Spinal cord (tissue), 10 donors: Measurements from ENCODE around the gene STARD9. TPM values are rescaled to one million over a fixed set of nuclear protein-coding genes. Genes with fewer than 3 reads are reported as not detected.

Experiments
- DNase-seq, 6 donors: peaks; one replicate each; pipeline versions ENCODE4 v3.0.0 to v3.0.0-alpha.2; 2013 to 2015; ENCODE audit warnings: low spot score in 6 of 6, low read depth in 4 of 6
- H3K27ac ChIP-seq: one replicate; pipeline ENCODE4 v1.5.1; 2013; ENCODE audit warnings: low read depth, low read length, control low read depth
- H3K27me3 ChIP-seq: one replicate; pipeline ENCODE4 v1.6.1; 2013; ENCODE audit warnings: low read length; ENCODE audit not compliant: control insufficient read depth, insufficient read depth
- H3K36me3 ChIP-seq: one replicate; pipeline ENCODE4 v1.6.1; 2013; ENCODE audit warnings: low read length; ENCODE audit not compliant: control insufficient read depth, insufficient read depth
- H3K4me1 ChIP-seq: one replicate; pipeline ENCODE4 v1.6.1; 2013; ENCODE audit warnings: low read length; ENCODE audit not compliant: control insufficient read depth, insufficient read depth
- H3K4me3 ChIP-seq: one replicate; pipeline ENCODE4 v1.5.1; 2013; ENCODE audit warnings: low read depth, low read length, control low read depth
- H3K9me3 ChIP-seq: one replicate; pipeline ENCODE4 v1.6.1; 2013; ENCODE audit warnings: low read length; ENCODE audit not compliant: control insufficient read depth, insufficient read depth
- WGBS: methylation state at CpG from one replicate; pipeline ENCODE4 v1.1.5; 2013; ENCODE audit warnings: missing lambda C conversion rate; ENCODE audit not compliant: insufficient coverage; 5-methylcytosine and 5-hydroxymethylcytosine counted together
- polyA plus RNA-seq, 2 donors: library from polyadenylated mRNA; unstranded; fragments of 120-200 nt; gene quantifications; one replicate each; pipeline ENCODE4 v1.2.1, GENCODE V29; 2013; ENCODE audit not compliant: insufficient read length in 2 of 2
- total RNA-seq, 2 donors: library from RNA; depleted of rRNA in 1 of 2; stranded (reverse); fragments of 120-200 nt in 1 of 2; fragments of >200 nt in 1 of 2; gene quantifications; one replicate each; pipeline versions ENCODE4 v1.2.3 to v1.2.4, GENCODE V29; 2013 to 2014
- donor health status: healthy.

Gene STARD9
- total and polyA plus RNA-seq, 4 donors = 11.1 to 26.2 (median 16.9) TPM

DNA sequence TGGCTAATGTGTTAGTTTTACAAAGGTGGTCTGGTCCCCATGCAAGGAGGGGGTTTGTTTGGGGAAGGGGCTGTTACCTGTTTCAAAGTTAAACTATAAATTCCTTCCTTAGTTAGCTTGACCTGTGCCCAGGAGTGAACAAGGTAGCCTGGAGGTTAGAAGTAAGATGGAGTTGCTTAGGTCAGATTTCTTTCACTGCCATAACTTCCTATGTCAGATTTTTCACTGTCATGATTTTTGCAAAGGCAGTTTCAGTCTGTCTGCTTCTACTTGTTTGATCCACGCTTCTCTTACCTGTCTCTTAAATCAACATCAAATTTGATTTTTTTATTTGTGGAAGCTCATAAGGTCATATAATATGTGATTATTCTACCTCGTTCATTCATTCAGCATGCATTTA is 28.6 kb downstream of the STARD9 start:
- no peak for DNase-seq
- H3K4me3 ChIP-seq = no peak overlapping the region
- no peak overlapping the region for H3K27ac ChIP-seq
- H3K36me3 ChIP-seq = no peaks in the 10 kb centered on the region
- H3K4me1 ChIP-seq = no peaks in the 10 kb centered on the region
- H3K27me3 ChIP-seq = no peaks in the 10 kb centered on the region
- no CpG with 5 or more reads among the region's 2 CpGs for WGBS
- H3K9me3 ChIP-seq = no peaks in the 10 kb centered on the region

DNA sequence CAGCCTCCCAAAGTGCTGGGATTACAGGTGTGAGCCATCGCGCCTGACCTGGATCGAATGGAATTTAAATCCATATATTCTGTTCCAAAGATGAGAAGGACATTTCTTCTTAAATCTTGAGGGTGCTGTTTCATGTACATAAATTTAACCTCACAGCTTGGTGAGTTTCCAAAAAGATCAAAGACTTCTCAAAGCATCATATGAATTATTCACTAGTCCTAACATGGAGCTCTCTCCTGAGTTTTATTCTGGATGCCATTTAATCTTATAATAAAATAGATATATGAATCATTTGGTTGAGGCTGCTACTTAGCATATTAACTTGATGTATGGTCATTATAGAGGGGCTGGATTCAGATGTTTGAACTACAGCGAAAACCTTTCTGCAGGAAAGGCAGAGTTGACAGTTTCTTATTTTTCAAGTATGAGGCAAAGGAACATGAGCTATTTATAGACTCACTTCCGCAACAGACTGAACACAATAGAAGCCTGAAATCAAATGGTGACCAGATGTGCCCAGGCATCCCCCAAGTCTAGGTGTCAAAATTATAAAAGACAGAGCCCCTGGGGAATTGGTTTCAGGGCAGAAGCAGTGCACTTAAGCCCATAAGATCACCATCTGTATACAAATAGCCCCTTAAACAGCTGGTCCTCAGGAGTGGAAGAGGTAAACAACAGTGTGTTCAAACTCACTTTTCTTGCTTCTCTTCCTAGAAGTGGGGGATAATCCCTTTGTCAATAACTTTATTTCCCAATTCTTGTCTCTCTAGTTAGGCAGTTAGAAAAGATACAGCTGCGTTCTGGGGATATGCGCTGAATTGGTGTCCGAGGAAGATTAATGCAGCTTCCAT is 29.7 kb downstream of the STARD9 start:
- 80% methylated on average over 1 of the region's 8 CpGs for whole genome bisulfite sequencing
- Histone ChIP-seq H3K27me3 (no peaks in the 10 kb centered on the region), H3K4me1 (no peaks in the 10 kb centered on the region), H3K27ac (peak overlapping the region; percentile 44), H3K9me3 (no peaks in the 10 kb centered on the region), H3K4me3 (no peak overlapping the region), H3K36me3 (no peaks in the 10 kb centered on the region)
- DNase-seq = peak in 1 of 6 donors; percentile 54

DNA sequence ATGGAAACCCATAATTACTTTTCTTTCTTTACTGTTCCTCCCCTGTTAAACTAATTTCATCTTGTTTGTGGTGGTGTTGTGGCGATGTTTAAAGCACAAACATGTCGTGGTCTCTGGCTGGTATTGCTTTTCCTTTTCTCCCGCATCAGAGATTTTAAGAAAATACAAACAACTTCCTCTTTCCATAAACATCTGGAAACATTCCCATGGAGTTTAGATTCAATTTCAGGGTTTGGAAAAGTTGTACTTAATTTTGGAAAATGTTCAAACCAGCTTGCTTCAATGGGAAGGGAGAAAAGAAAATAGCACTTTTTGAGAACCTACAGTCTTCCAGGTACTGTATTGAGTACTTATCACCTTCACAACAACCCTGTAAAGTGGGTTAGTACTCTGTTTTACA is 30.4 kb downstream of the STARD9 start:
- Histone ChIP-seq H3K27ac (peak overlapping the region; percentile 44), H3K4me1 (no peaks in the 10 kb centered on the region), H3K36me3 (no peaks in the 10 kb centered on the region), H3K4me3 (no peak overlapping the region), H3K9me3 (no peaks in the 10 kb centered on the region), H3K27me3 (no peaks in the 10 kb centered on the region)
- no peak for DNase-seq
- no CpG with 5 or more reads among the region's 3 CpGs for WGBS

DNA sequence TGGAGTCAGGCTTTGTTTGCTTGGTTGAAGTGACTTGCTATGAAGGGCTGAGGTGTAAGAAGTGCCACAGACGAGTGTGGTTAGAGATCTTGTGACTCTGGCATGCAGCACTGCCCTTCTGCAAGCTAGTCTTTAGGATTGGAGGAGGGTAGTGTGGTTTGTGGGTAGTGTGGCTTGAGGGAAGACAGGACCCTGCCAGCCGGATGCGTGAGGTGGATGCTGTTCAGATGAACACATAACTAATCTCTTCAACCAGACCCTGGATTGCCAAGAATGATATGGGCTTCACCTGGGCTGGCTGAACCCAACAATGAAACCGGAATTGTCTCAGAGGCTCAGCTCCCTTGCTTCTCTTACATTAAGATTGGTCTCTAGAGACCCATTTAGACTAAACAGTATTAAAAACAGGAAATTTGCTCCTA is 32.7 kb downstream of the STARD9 start:
- no peak overlapping the region for H3K27ac ChIP-seq
- 58% methylated on average over 3 of the region's 4 CpGs for WGBS
- H3K4me3 ChIP-seq = no peak overlapping the region

DNA sequence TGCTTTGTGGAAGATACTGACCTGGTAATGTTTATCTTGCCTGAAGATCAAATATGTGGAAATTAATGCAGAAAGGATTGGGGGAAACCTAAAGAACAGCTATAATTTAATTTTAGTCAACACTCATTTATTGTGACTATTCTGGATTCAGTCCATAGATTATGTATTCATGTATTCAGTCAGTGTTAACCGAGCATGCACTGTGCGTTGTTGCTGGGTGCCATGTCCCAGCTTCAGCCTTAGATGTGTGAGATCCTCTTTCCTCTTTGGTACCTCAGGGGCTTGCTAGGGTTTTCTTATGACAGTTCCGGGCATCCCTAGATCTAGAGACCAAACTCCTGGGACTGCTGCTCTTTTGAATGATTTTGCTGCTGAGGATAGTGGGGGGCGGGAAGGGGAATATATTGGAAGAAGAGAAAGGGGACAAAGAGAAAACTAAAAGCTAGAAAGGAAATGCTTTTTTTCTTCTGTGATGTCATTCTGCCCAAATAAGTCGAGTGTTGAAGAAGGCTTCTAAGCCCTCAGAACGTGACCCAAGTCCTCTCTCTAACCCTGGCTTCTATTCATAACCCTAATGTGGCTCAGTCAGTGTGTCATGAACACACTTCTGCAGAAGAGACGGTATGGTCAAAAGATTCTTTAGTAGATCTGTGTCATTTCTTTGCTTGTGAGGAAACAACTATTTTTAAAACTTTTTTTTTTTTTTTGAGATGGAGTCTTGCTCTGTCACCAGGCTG is 33.5 kb downstream of the STARD9 start:
- no peak for DNase-seq
- WGBS = 57% methylated on average over 2 of the region's 7 CpGs
- H3K27ac ChIP-seq = peak overlapping the region; percentile 43
- no peaks in the 10 kb centered on the region for H3K36me3 ChIP-seq
- H3K4me1 ChIP-seq = no peaks in the 10 kb centered on the region
- H3K27me3 ChIP-seq = no peaks in the 10 kb centered on the region
- no peak overlapping the region for H3K4me3 ChIP-seq
- no peaks in the 10 kb centered on the region for H3K9me3 ChIP-seq

More for the DNA sequence above, 32.7 kb downstream of the STARD9 start:
- no peaks in the 10 kb centered on the region for H3K36me3 ChIP-seq
- H3K9me3 ChIP-seq = no peaks in the 10 kb centered on the region
- H3K4me1 ChIP-seq = no peaks in the 10 kb centered on the region
- DNase-seq = peak in 1 of 6 donors; percentile 62
- no peaks in the 10 kb centered on the region for H3K27me3 ChIP-seq

DNA sequence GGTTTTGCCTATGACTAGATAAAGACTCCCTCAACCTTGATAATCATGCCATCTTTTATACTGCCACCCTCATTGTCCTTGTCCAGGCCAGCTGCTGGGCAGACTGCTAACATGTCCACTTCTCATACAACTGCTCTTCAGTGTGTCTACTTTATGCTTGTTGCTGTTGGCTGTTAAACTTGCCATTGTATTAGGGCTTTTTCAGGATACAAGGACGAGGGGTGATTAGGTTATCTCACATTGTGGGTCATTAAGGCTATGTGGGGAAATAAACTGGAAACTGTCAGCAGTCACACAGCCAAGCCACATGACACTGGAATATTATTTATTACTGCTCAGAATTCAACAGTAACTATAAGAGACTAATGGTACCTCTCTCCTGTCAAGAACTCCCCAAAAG is 36.1 kb downstream of the STARD9 start:
- Histone ChIP-seq H3K4me1 (no peaks in the 10 kb centered on the region), H3K36me3 (no peaks in the 10 kb centered on the region), H3K9me3 (no peaks in the 10 kb centered on the region), H3K27me3 (no peaks in the 10 kb centered on the region), H3K4me3 (no peak overlapping the region), H3K27ac (no peak overlapping the region)
- no CpG with 5 or more reads among the region's 1 CpG for WGBS
- no peak for DNase-seq

DNA sequence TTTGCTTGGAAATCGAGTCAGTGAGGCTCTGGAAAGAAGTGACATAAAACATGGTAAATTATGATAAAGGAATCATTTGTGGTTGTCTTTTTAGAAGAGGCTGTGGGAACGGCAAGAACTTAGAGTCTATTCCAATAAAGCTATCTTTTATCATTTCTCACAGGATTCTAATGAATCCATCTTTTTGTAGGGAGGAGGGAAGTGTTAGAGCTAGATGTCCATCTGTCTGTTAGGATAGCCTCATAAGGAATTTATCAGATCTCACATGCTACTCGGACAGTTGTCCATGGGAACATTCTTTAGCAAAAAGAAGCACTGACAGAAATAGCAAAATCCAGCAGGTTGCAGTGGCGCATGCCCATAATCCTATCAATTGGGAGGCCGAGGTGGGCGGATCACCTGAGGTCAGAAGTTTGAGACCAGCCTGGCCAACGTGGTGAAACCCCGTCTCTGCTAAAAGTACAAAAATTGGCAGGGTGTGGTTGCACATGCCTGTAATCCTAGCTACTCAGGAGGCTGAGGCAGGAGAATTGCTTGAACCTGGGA is 37.0 kb downstream of the STARD9 start:
- H3K4me1 ChIP-seq = no peaks in the 10 kb centered on the region
- H3K9me3 ChIP-seq = no peaks in the 10 kb centered on the region
- H3K36me3 ChIP-seq = no peaks in the 10 kb centered on the region
- no peak overlapping the region for H3K27ac ChIP-seq
- WGBS = 95% methylated on average over 6 of the region's 8 CpGs
- no peak overlapping the region for H3K4me3 ChIP-seq
- no peak for DNase-seq
- H3K27me3 ChIP-seq = no peaks in the 10 kb centered on the region

DNA sequence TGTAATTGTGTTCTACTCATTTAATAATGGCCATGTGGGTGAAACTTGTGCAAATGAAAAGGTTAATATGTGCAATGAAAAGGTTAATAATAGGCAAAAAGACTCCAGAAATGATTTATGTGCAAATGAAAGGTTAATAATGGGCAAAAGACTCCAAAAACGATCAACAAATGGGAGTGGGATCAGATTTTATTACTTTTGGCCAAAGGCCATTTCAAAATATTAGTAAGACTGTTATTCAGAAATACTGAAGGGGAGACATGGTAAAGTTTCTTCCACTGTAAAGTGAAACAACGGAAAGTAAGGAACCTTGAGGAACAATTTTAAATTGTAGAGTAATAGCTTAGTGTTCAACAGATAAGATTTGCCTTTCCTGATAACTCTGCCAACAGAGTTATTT is 40.7 kb downstream of the STARD9 start:
- H3K4me1 ChIP-seq = no peaks in the 10 kb centered on the region
- no peak overlapping the region for H3K27ac ChIP-seq
- H3K4me3 ChIP-seq = no peak overlapping the region
- DNase-seq = no peak
- H3K27me3 ChIP-seq = no peaks in the 10 kb centered on the region
- no CpG with 5 or more reads among the region's 2 CpGs for WGBS
- H3K36me3 ChIP-seq = peaks cover 3% of the 10 kb centered on the region
- H3K9me3 ChIP-seq = no peaks in the 10 kb centered on the region

DNA sequence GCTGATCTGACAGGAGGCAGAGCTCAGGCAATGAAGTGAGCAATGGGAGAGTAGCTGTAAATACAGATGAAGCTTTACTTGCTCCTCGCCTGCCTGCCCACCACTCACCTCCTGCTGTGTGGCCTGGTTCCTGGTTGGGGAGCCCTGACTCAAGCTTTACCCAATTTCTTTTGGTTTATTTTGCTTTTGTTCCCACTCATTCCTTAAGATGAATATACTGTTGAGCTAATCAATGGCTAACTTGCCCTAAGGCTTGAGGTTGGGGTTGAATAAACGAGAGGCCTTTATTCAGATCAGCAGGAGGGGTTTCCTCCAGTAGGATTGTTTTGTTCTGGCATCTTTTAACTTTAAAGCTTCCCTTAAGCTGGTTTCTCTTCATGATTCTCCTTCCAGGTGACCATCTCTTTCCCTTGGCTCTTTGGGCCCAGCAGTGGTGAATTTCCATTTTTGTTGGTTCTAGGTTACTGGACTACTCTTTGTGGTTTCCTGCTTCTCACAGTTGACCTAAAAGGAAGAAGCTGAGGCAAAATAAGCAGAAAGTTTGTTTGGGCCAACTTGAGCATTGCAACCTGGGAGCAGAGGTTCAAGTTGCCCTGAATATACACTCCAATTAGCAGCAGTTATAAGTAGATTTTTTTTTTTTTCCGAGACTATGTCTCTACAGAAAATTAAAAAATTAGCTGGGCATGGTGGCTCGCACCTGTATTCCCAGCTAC is 44.4 kb downstream of the STARD9 start:
- no peak overlapping the region for H3K4me3 ChIP-seq
- no peak overlapping the region for H3K27ac ChIP-seq
- no peaks in the 10 kb centered on the region for H3K27me3 ChIP-seq
- no CpG with 5 or more reads among the region's 4 CpGs for WGBS
- no peaks in the 10 kb centered on the region for H3K9me3 ChIP-seq
- peaks cover 3% of the 10 kb centered on the region for H3K36me3 ChIP-seq
- H3K4me1 ChIP-seq = no peaks in the 10 kb centered on the region
- no peak for DNase-seq
